ENCODE data around the gene SIGLEC7.

- TF ChIP-seq POLR2A (IDR thresholded peaks at IDR 0.05) = no peak
- no peak for TF ChIP-seq CTCF (IDR thresholded peaks at IDR 0.05)
Measured at GRCh38 chr19:51166846-51167490, 24.9 kb downstream of the SIGLEC7 start.
